Panc1 (cell line): ENCODE measurements around the gene RAD9A. TPM values are rescaled to one million over a fixed set of nuclear protein-coding genes. Genes with fewer than 3 reads are reported as not detected.

Source experiments
- ATAC-seq: fragments of 200-7000 bp; cut with Tn5 transposase; 2 replicates; pipeline ENCODE4 v1.9.1; 2020; ENCODE audit warnings: mild to moderate bottlenecking, moderate library complexity
- BruUV-seq: library from RNA; stranded (reverse); fragments of 400-500 nt; replicated peaks from 2 replicates; lab custom pipeline; 2021; lab: Mats Ljungman, UMichigan
- CTCF ChIA-PET: fragments of 300-600 bp; sonication (Branson Sonifier 250); formaldehyde crosslinking; loops from one replicate; lab custom pipeline; 2022; ENCODE audit warnings: antibody characterized with exemption; lab: Charles Lee
- POLR2A ChIA-PET: fragments of 300-600 bp; sonication (Branson Sonifier 250); formaldehyde crosslinking; loops from one replicate; lab custom pipeline; 2022; ENCODE audit warnings: antibody characterized with exemption; lab: Charles Lee
- DNase-seq: peaks from one replicate; pipeline ENCODE4 v3.0.0-alpha.2; 2010; ENCODE audit warnings: low read depth, low spot score
- H3K27ac ChIP-seq: 2 replicates; pipeline ENCODE4 v1.5.1; 2011; ENCODE audit warnings: mild to moderate bottlenecking, low read length, inconsistent platforms
- H3K27me3 ChIP-seq: fragments of 200-500 bp; sonication (Bioruptor generic); 2 replicates; pipeline ENCODE4 v1.6.0; 2014; ENCODE audit warnings: low read length, inconsistent platforms; ENCODE audit not compliant: control insufficient read depth, insufficient read depth
- H3K36me3 ChIP-seq: fragments of 200-500 bp; sonication (Bioruptor generic); 2 replicates; pipeline ENCODE4 v1.5.1; 2014; ENCODE audit warnings: inconsistent platforms, mild to moderate bottlenecking, low read length, moderate library complexity; ENCODE audit not compliant: control insufficient read depth, insufficient read depth
- H3K4me1 ChIP-seq: 2 replicates; pipeline ENCODE4 v1.5.1; 2011; ENCODE audit warnings: inconsistent platforms, mild to moderate bottlenecking, low read length, moderate library complexity; ENCODE audit not compliant: control insufficient read depth, insufficient read depth
- H3K4me3 ChIP-seq, 2 experiments: 2 replicates each; pipeline ENCODE4 v1.5.1; 2011 to 2012; ENCODE audit warnings: low read depth in 2 of 2, low read length in 2 of 2, mild to moderate bottlenecking in 2 of 2, inconsistent platforms in 1 of 2, moderate library complexity in 1 of 2
- H3K9me3 ChIP-seq: fragments of 200-500 bp; sonication (Bioruptor generic); 2 replicates; pipeline ENCODE4 v1.5.1; 2014; ENCODE audit warnings: low read depth, mild to moderate bottlenecking, inconsistent platforms, low read length, moderate library complexity; ENCODE audit not compliant: control insufficient read depth, insufficient read depth
- POLR2AphosphoS5 ChIP-seq: IDR thresholded peaks from 2 replicates; pipeline ENCODE4 v1.6.1; 2012; ENCODE audit warnings: mild to moderate bottlenecking, low read depth, low read length, moderate library complexity
- SIN3A ChIP-seq: IDR thresholded peaks from 2 replicates; pipeline ENCODE4 v1.6.1; 2012; ENCODE audit warnings: low read depth, mild to moderate bottlenecking, low read length, moderate library complexity, borderline replicate concordance; ENCODE audit not compliant: insufficient read depth
- TCF7L2 ChIP-seq: IDR thresholded peaks from 2 replicates; pipeline ENCODE4 v1.6.1; 2011; ENCODE audit warnings: mild to moderate bottlenecking, low read depth, low read length, inconsistent platforms
- in situ Hi-C: cut with HindIII; loops from 2 replicates; pipeline ENCODE4 v1.10.0; 2016; ENCODE audit warnings: low sequenced_read_pairs, low pct_unique_long_range_greater_than_20kb
- intact Hi-C: fragments of 100-400 bp; cut with micrococcal nuclease; formaldehyde crosslinking; loops from one replicate; pipeline ENCODE4 v1.10.0; 2022; ENCODE audit not compliant: unreplicated experiment
- total RNA-seq: library from RNA; stranded (reverse); gene quantifications from one replicate; pipeline ENCODE4 v1.2.1, GENCODE V29; 2021; ENCODE audit not compliant: unreplicated experiment
- TF ChIP-seq, protein P1 (sequence below): fragments of 450-650 bp; IDR thresholded peaks from 2 replicates; pipeline ENCODE4 v1.5.1; 2017; ENCODE audit warnings: mild to moderate bottlenecking
- TF ChIP-seq, protein P2 (sequence below), 2 experiments: IDR thresholded peaks; 2 replicates each; pipeline ENCODE4 v1.6.1; 2011 to 2012; ENCODE audit warnings: low read depth in 2 of 2, control low read depth in 1 of 2, low read length in 1 of 2, mild to moderate bottlenecking in 1 of 2, moderate library complexity in 1 of 2; ENCODE audit not compliant: insufficient read depth in 1 of 2

RAD9A gene
- total RNA-seq, 1 experiment from 2014 or later = 33.1 TPM

- in situ Hi-C loops (no loop called here), intact Hi-C loops (no loop called here)
- no peak overlapping the region for H3K4me3 ChIP-seq
- no peaks in the 10 kb centered on the region for H3K27me3 ChIP-seq
- no peak for TF ChIP-seq POLR2AphosphoS5
- TF ChIP-seq, protein P1, sequence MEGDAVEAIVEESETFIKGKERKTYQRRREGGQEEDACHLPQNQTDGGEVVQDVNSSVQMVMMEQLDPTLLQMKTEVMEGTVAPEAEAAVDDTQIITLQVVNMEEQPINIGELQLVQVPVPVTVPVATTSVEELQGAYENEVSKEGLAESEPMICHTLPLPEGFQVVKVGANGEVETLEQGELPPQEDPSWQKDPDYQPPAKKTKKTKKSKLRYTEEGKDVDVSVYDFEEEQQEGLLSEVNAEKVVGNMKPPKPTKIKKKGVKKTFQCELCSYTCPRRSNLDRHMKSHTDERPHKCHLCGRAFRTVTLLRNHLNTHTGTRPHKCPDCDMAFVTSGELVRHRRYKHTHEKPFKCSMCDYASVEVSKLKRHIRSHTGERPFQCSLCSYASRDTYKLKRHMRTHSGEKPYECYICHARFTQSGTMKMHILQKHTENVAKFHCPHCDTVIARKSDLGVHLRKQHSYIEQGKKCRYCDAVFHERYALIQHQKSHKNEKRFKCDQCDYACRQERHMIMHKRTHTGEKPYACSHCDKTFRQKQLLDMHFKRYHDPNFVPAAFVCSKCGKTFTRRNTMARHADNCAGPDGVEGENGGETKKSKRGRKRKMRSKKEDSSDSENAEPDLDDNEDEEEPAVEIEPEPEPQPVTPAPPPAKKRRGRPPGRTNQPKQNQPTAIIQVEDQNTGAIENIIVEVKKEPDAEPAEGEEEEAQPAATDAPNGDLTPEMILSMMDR = no peak
- TF ChIP-seq, protein P2, sequence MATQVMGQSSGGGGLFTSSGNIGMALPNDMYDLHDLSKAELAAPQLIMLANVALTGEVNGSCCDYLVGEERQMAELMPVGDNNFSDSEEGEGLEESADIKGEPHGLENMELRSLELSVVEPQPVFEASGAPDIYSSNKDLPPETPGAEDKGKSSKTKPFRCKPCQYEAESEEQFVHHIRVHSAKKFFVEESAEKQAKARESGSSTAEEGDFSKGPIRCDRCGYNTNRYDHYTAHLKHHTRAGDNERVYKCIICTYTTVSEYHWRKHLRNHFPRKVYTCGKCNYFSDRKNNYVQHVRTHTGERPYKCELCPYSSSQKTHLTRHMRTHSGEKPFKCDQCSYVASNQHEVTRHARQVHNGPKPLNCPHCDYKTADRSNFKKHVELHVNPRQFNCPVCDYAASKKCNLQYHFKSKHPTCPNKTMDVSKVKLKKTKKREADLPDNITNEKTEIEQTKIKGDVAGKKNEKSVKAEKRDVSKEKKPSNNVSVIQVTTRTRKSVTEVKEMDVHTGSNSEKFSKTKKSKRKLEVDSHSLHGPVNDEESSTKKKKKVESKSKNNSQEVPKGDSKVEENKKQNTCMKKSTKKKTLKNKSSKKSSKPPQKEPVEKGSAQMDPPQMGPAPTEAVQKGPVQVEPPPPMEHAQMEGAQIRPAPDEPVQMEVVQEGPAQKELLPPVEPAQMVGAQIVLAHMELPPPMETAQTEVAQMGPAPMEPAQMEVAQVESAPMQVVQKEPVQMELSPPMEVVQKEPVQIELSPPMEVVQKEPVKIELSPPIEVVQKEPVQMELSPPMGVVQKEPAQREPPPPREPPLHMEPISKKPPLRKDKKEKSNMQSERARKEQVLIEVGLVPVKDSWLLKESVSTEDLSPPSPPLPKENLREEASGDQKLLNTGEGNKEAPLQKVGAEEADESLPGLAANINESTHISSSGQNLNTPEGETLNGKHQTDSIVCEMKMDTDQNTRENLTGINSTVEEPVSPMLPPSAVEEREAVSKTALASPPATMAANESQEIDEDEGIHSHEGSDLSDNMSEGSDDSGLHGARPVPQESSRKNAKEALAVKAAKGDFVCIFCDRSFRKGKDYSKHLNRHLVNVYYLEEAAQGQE (IDR thresholded peaks at IDR 0.05; ENCODE audit: insufficient read depth in 1 of 2, low read depth in 2 of 2, low read length in 1 of 2) = no peak
- TF ChIP-seq SIN3A = no peak
- TF ChIP-seq TCF7L2 = no peak
- POLR2A ChIA-PET = no interaction called here
- no peak for ATAC-seq
- H3K4me1 ChIP-seq = peaks cover 9% of the 10 kb centered on the region
- CTCF ChIA-PET = interaction anchor here (0.5 kb wide), 1 partner anchor 237 kb away, joined by 5 read pairs; no protein-coding TSS in a partner anchor
- H3K9me3 ChIP-seq = no peaks in the 10 kb centered on the region
- no peaks in the 10 kb centered on the region; the same call in 1 of the 2 replicates for H3K36me3 ChIP-seq
- no peak overlapping the region for H3K27ac ChIP-seq
- no peak for DNase-seq
- no TSS peak for BruUV-seq
Observed at GRCh38 chr11:67405688-67406339, 14.0 kb downstream of the RAD9A start.

DNA sequence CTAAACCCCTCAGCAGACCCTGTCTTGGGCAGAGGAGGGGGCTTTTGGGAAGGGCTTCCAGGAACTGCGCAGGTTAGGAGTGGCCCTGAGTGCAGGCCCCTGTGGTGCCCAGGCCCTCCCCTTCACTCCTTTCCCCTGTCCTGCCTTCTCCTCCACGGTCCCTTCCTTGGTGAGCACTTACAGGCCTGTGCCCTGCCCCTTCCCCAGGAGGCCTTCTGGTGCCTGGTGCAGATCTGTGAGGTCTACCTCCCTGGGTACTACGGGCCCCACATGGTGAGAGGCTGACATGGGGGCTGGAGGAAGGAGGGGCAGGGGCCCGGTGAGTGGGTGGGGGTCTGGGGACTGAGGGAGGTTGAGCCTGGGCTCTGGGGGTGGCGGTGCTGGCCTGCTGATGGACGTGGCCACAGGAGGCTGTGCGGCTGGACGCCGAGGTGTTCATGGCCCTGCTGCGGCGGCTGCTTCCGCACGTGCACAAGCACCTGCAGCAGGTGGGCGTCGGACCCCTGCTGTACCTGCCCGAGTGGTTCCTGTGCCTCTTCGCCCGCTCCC, 14.7 kb downstream of the RAD9A start:
- intact Hi-C loops (no loop called here), in situ Hi-C loops (no loop called here)
- CTCF ChIA-PET = interaction anchor here (0.7 to 0.8 kb wide), 2 partner anchors 13 to 32 kb away, joined by 3 to 4 read pairs; no protein-coding TSS in a partner anchor
- H3K9me3 ChIP-seq = no peaks in the 10 kb centered on the region
- DNase-seq = no peak
- POLR2A ChIA-PET = no interaction called here
- BruUV-seq = no TSS peak
- no peak overlapping the region for H3K27ac ChIP-seq
- H3K36me3 ChIP-seq = no peaks in the 10 kb centered on the region
- H3K27me3 ChIP-seq = no peaks in the 10 kb centered on the region
- H3K4me1 ChIP-seq = peaks cover 13% of the 10 kb centered on the region
- no peak for ATAC-seq
- no peak for TF ChIP-seq POLR2AphosphoS5
- TF ChIP-seq TCF7L2 = no peak
- TF ChIP-seq SIN3A = no peak
- TF ChIP-seq, protein P1 = no peak
- TF ChIP-seq, protein P2 (IDR thresholded peaks at IDR 0.05; ENCODE audit: insufficient read depth in 1 of 2, low read depth in 2 of 2, low read length in 1 of 2) = no peak
- no peak overlapping the region for H3K4me3 ChIP-seq
